ENCODE measurements around the gene C16orf74. TPM values are rescaled to one million over a fixed set of nuclear protein-coding genes. Genes with fewer than 3 reads are reported as not detected.

The C16orf74 gene
- polyA plus RNA-seq, 2 of the 4 experiments (the other 2 are of a cell fraction) = 3.8 to 9.1 TPM

- peak overlapping the region; percentile 93 for H3K4me2 ChIP-seq
- ATAC-seq (peak in 1 of 2 experiments; percentile 2; a peak in 1 of 6 replicates), FAIRE-seq (no peak), DNase-seq (ENCODE audit: low read depth in 1 of 2, low spot score in 1 of 2) (no peak)
- POLR2A ChIA-PET = no interaction called here
- WGBS (ENCODE audit: missing lambda C conversion rate) = 78% methylated on average over 45 of the region's 49 CpGs
- peak overlapping the region; percentile 63 to 84 for H3K27ac ChIP-seq
- H3K4me1 ChIP-seq = peaks cover 9% of the 10 kb centered on the region; the same call in 1 of the 3 replicates
- H3K4me3 ChIP-seq = peak overlapping the region; percentile 81
- no peak for TF ChIP-seq RARB (CRISPR knock-in tag; IDR thresholded peaks at IDR 0.05)
- TF ChIP-seq ZFP36 (IDR thresholded peaks at IDR 0.05; ENCODE audit: borderline replicate concordance, partially characterized antibody) = no peak
- no peaks in the 10 kb centered on the region for H3K9me3 ChIP-seq
- CTCF ChIA-PET = interaction anchor here (0.8 to 3.5 kb wide), 4 partner anchors 12 to 72 kb away, joined by 3 to 16 read pairs (median 12); no protein-coding TSS in a partner anchor
Observed at GRCh38 chr16:85687651-85688471, 63.0 kb downstream of the C16orf74 start.

- H3K9me3 ChIP-seq = no peaks in the 10 kb centered on the region
- CTCF ChIA-PET = interaction anchor here (0.8 to 3.5 kb wide), 4 partner anchors 11 to 411 kb away, joined by 3 to 16 read pairs (median 4); no protein-coding TSS in a partner anchor
- peak overlapping the region; percentile 93; the same call in 2 of the 3 replicates for H3K4me2 ChIP-seq
- H3K4me3 ChIP-seq = no peak overlapping the region
- TF ChIP-seq JUN (IDR thresholded peaks at IDR 0.05) (no peak), FOXS1 (CRISPR knock-in tag; IDR thresholded peaks at IDR 0.05) (no peak), HOXB13 (CRISPR knock-in tag; IDR thresholded peaks at IDR 0.05; ENCODE audit: low read depth) (no peak), ESRRA (IDR thresholded peaks at IDR 0.05; ENCODE audit: borderline replicate concordance, low read length) (no peak), BHLHE40 (IDR thresholded peaks at IDR 0.05; ENCODE audit: low read depth, low read length) (no peak), RCOR1 (IDR thresholded peaks at IDR 0.05; ENCODE audit: low read depth, low read length) (no peak), NPAS2 (CRISPR knock-in tag; IDR thresholded peaks at IDR 0.05; ENCODE audit: borderline replicate concordance) (no peak)
- POLR2A ChIA-PET = no interaction called here
- no peak for DNase-seq (ENCODE audit: low read depth in 1 of 2, low spot score in 1 of 2)
- no peak overlapping the region for H3K27ac ChIP-seq
- peaks cover 9% of the 10 kb centered on the region; the same call in 1 of the 3 replicates for H3K4me1 ChIP-seq
- ATAC-seq = no peak
- FAIRE-seq = no peak
- WGBS (ENCODE audit: missing lambda C conversion rate) = 88% methylated on average over 15 of the region's 15 CpGs
Observed at GRCh38 chr16:85686912-85687591, 63.8 kb downstream of the C16orf74 start.

- no peak overlapping the region for H3K27ac ChIP-seq
- WGBS (ENCODE audit: missing lambda C conversion rate) = 100% methylated on average over 2 of the region's 2 CpGs
- H3K4me1 ChIP-seq = peaks cover 9% of the 10 kb centered on the region; the same call in 1 of the 3 replicates
- CTCF ChIA-PET = interaction anchor here (0.6 to 3.5 kb wide), 4 partner anchors 9 to 409 kb away, joined by 3 to 16 read pairs (median 8); no protein-coding TSS in a partner anchor
- H3K9me3 ChIP-seq = no peaks in the 10 kb centered on the region
- H3K4me2 ChIP-seq = no peak overlapping the region
- TF ChIP-seq RAD21 (conservative IDR thresholded peaks at IDR 0.05 in 1 of 2, IDR thresholded peaks at IDR 0.05 in 1 of 2) = no peak
- no peak for TF ChIP-seq ELK1 (IDR thresholded peaks at IDR 0.05; ENCODE audit: low read depth, low read length)
- no peak for TF ChIP-seq MAZ (IDR thresholded peaks at IDR 0.05; ENCODE audit: borderline replicate concordance, low read depth, low read length)
- TF ChIP-seq KDM5A (IDR thresholded peaks at IDR 0.05) = no peak
- no peak for TF ChIP-seq CTCF (IDR thresholded peaks at IDR 0.05)
- TF ChIP-seq MAX (IDR thresholded peaks at IDR 0.05) = no peak
- no peak for TF ChIP-seq CHD4 (IDR thresholded peaks at IDR 0.05; ENCODE audit: borderline replicate concordance)
- TF ChIP-seq EHF (CRISPR knock-in tag; IDR thresholded peaks at IDR 0.05) = no peak
- no peak for TF ChIP-seq SREBF2 (IDR thresholded peaks at IDR 0.05)
- no peak for TF ChIP-seq ZSCAN20 (CRISPR knock-in tag; IDR thresholded peaks at IDR 0.05)
- no peak for TF ChIP-seq JUNB (IDR thresholded peaks at IDR 0.05)
- no peak for TF ChIP-seq E2F6 (IDR thresholded peaks at IDR 0.05; ENCODE audit: borderline replicate concordance, low read depth)
- no peak for TF ChIP-seq KDM1A (IDR thresholded peaks at IDR 0.05; ENCODE audit: low read depth)
- FAIRE-seq (no peak), ATAC-seq (no peak), DNase-seq (ENCODE audit: low read depth in 1 of 2, low spot score in 1 of 2) (no peak)
- no peak overlapping the region for H3K4me3 ChIP-seq
- POLR2A ChIA-PET = no interaction called here
Observed at GRCh38 chr16:85685251-85685650, 65.6 kb downstream of the C16orf74 start.
